Suppressor macrophage (primary cell): Measurements from ENCODE around the gene PCSK7.
A peak's percentile ranks its signal among the peaks of the same experiment; 100 is the strongest.
"Not testable (repeated sequence)": the region's sequence is repeated elsewhere in the genome, so short reads cannot be mapped to it uniquely, and the experiment has no call there.

Source experiments
- DNase-seq, 4 experiments: peaks; one replicate each; pipeline ENCODE4 v3.0.0-alpha.2; 2020 to 2022

PCSK7 gene

GRCh38 chr11:117197516-117198456, 34.1 kb downstream of the PCSK7 start:
- no peak for DNase-seq

GRCh38 chr11:117197006-117197405, 34.9 kb downstream of the PCSK7 start:
- DNase-seq = no peak

- no peak for DNase-seq
Observed at GRCh38 chr11:117195761-117196160, 36.1 kb downstream of the PCSK7 start.

- peak in 2 of 4 experiments; percentile 24 to 32 for DNase-seq
Observed at GRCh38 chr11:117195258-117195657, 36.6 kb downstream of the PCSK7 start.

- DNase-seq = no peak
Observed at GRCh38 chr11:117194267-117194666, 37.6 kb downstream of the PCSK7 start.

- DNase-seq = no peak
Observed at GRCh38 chr11:117193130-117194020, 38.5 kb downstream of the PCSK7 start.

GRCh38 chr11:117192401-117192875, 39.4 kb downstream of the PCSK7 start:
- DNase-seq = no peak

GRCh38 chr11:117191680-117192400, 40.0 kb downstream of the PCSK7 start:
- no peak for DNase-seq

GRCh38 chr11:117189941-117190544, 41.8 kb downstream of the PCSK7 start:
- no peak for DNase-seq

GRCh38 chr11:117189191-117189940, 42.5 kb downstream of the PCSK7 start:
- peak; percentile 87 to 96 (median 92) for DNase-seq

GRCh38 chr11:117188620-117189081, 43.2 kb downstream of the PCSK7 start:
- peak; percentile 48 to 73 (median 65) for DNase-seq

- DNase-seq = no peak
Observed at GRCh38 chr11:117187799-117188481, 43.9 kb downstream of the PCSK7 start.

- DNase-seq = no peak
Observed at GRCh38 chr11:117187428-117187798, 44.5 kb downstream of the PCSK7 start.

- peak in 1 of 4 experiments; percentile 21 for DNase-seq
Observed at GRCh38 chr11:117187007-117187406, 44.9 kb downstream of the PCSK7 start.

GRCh38 chr11:117186431-117186761, 45.5 kb downstream of the PCSK7 start:
- DNase-seq = no peak

- DNase-seq = peak; percentile 46 to 88 (median 63)
Observed at GRCh38 chr11:117185736-117186430, 46.0 kb downstream of the PCSK7 start.

- DNase-seq = no peak
Observed at GRCh38 chr11:117183724-117184349, 48.0 kb downstream of the PCSK7 start.

- DNase-seq = not testable (repeated sequence)
Observed at GRCh38 chr11:117183178-117183577, 48.7 kb downstream of the PCSK7 start.

- no peak for DNase-seq
Observed at GRCh38 chr11:117182551-117182935, 49.3 kb downstream of the PCSK7 start.
